Stomach smooth muscle (tissue), 2 donors: Measurements from ENCODE around the gene CDC42EP5.
"Not testable (repeated sequence)": the region's sequence is repeated elsewhere in the genome, so short reads cannot be mapped to it uniquely, and the experiment has no call there.

Experiments
- H3K27ac ChIP-seq: one replicate; pipeline ENCODE4 v1.7.0; 2013; ENCODE audit warnings: mild to moderate bottlenecking, low read length, inconsistent platforms
- H3K27me3 ChIP-seq, 2 donors: one replicate each; pipeline ENCODE4 v1.7.0; 2013; ENCODE audit warnings: low read length in 2 of 2; ENCODE audit not compliant: insufficient read depth in 2 of 2, control insufficient read depth in 1 of 2
- H3K36me3 ChIP-seq, 2 donors: one replicate each; pipeline ENCODE4 v1.7.0; 2013; ENCODE audit warnings: low read length in 2 of 2; ENCODE audit not compliant: control insufficient read depth in 2 of 2, insufficient read depth in 2 of 2
- H3K4me1 ChIP-seq: one replicate; pipeline ENCODE4 v1.7.0; 2013; ENCODE audit warnings: low read length; ENCODE audit not compliant: control insufficient read depth, insufficient read depth
- H3K4me3 ChIP-seq, 2 donors: one replicate each; pipeline ENCODE4 v1.7.0; 2013; ENCODE audit warnings: low read length in 2 of 2
- H3K9ac ChIP-seq, 2 donors: one replicate each; pipeline ENCODE4 v1.7.0; 2013; ENCODE audit warnings: low read length in 2 of 2, mild to moderate bottlenecking in 1 of 2
- H3K9me3 ChIP-seq, 2 donors: one replicate each; pipeline ENCODE4 v1.7.0; 2013; ENCODE audit warnings: low read length in 2 of 2; ENCODE audit not compliant: control insufficient read depth in 2 of 2
- donor health status: healthy.
- donor health status: Pancreatic carcinoma.

CDC42EP5 gene

GRCh38 chr19:54470991-54471782 lies 1.9 kb downstream of the CDC42EP5 start:
- Histone ChIP-seq H3K4me1 (peaks cover 8% of the 10 kb centered on the region), H3K9me3 (no peaks in the 10 kb centered on the region), H3K27ac (no peak overlapping the region), H3K4me3 (peak overlapping the region in 1 of 2 donors; percentile 66), H3K36me3 (no peaks in the 10 kb centered on the region), H3K27me3 (peaks cover 21 to 26% of the 10 kb centered on the region in 2 donors), H3K9ac (peak overlapping the region; percentile 29 to 38)

- Histone ChIP-seq H3K27ac (no peak overlapping the region), H3K27me3 (peaks cover 21 to 26% of the 10 kb centered on the region in 2 donors), H3K4me3 (peak overlapping the region in 1 of 2 donors; percentile 66), H3K4me1 (peaks cover 8% of the 10 kb centered on the region), H3K9me3 (no peaks in the 10 kb centered on the region), H3K36me3 (no peaks in the 10 kb centered on the region), H3K9ac (no peak overlapping the region)
These were observed 2.7 kb downstream of the CDC42EP5 start for GRCh38 chr19:54470276-54470887.

GRCh38 chr19:54469496-54469934 lies 3.6 kb downstream of the CDC42EP5 start:
- H3K36me3 ChIP-seq, result no peaks in the 10 kb centered on the region
- H3K4me1 ChIP-seq, result peaks cover 14% of the 10 kb centered on the region
- no peak overlapping the region for H3K4me3 ChIP-seq
- no peak overlapping the region for H3K9ac ChIP-seq
- peaks cover 19 to 24% of the 10 kb centered on the region in 2 donors for H3K27me3 ChIP-seq
- H3K27ac ChIP-seq, result no peak overlapping the region
- H3K9me3 ChIP-seq, result no peaks in the 10 kb centered on the region

- not testable (repeated sequence) for H3K9me3 ChIP-seq, H3K4me3 ChIP-seq, H3K36me3 ChIP-seq, H3K9ac ChIP-seq, H3K27ac ChIP-seq
- Histone ChIP-seq H3K27me3 (peaks cover 9 to 10% of the 10 kb centered on the region in 2 donors), H3K4me1 (peaks cover 41% of the 10 kb centered on the region)
These were observed 7.0 kb downstream of the CDC42EP5 start for GRCh38 chr19:54466110-54466480.

- H3K9me3 ChIP-seq, result no peaks in the 10 kb centered on the region
- no peak overlapping the region for H3K27ac ChIP-seq
- H3K4me3 ChIP-seq, result no peak overlapping the region
- peaks cover 37% of the 10 kb centered on the region for H3K4me1 ChIP-seq
- H3K27me3 ChIP-seq, result peaks cover 5 to 6% of the 10 kb centered on the region in 2 donors
- peaks cover 0 to 9% of the 10 kb centered on the region in 2 donors for H3K36me3 ChIP-seq
- H3K9ac ChIP-seq, result no peak overlapping the region
These were observed 7.5 kb downstream of the CDC42EP5 start for GRCh38 chr19:54465426-54466109.

GRCh38 chr19:54464630-54465425 lies 8.3 kb downstream of the CDC42EP5 start:
- peak overlapping the region in 1 of 2 donors; percentile 26 for H3K9ac ChIP-seq
- peaks cover 0 to 12% of the 10 kb centered on the region in 2 donors for H3K36me3 ChIP-seq
- peaks cover 3 to 4% of the 10 kb centered on the region in 2 donors for H3K27me3 ChIP-seq
- peak overlapping the region; percentile 78 for H3K27ac ChIP-seq
- peak overlapping the region; percentile 75 for H3K4me3 ChIP-seq
- H3K4me1 ChIP-seq, result peaks cover 37% of the 10 kb centered on the region
- H3K9me3 ChIP-seq, result no peaks in the 10 kb centered on the region

- Histone ChIP-seq H3K36me3 (peaks cover 6 to 17% of the 10 kb centered on the region in 2 donors), H3K4me1 (peaks cover 43% of the 10 kb centered on the region), H3K27ac (peak overlapping the region; percentile 78), H3K9me3 (no peaks in the 10 kb centered on the region), H3K9ac (peak overlapping the region in 1 of 2 donors; percentile 26), H3K27me3 (no peaks in the 10 kb centered on the region), H3K4me3 (peak overlapping the region; percentile 75)
These were observed 9.0 kb downstream of the CDC42EP5 start for GRCh38 chr19:54464044-54464629.

GRCh38 chr19:54463531-54464043 lies 9.5 kb downstream of the CDC42EP5 start, which contains the start of gene LENG9:
Gene LENG9 (minus strand): TSS chr19:54463778. CDS start chr19:54463526, 252 bp downstream.
- Histone ChIP-seq H3K9me3 (no peaks in the 10 kb centered on the region), H3K36me3 (peaks cover 12 to 22% of the 10 kb centered on the region in 2 donors), H3K4me3 (peak within 1 kb of the TSS; percentile 75), H3K27me3 (no peaks in the 10 kb centered on the region), H3K27ac (peak within 1 kb of the TSS; percentile 78), H3K4me1 (peaks cover 44% of the 10 kb centered on the region), H3K9ac (peak within 1 kb of the TSS; percentile 69 to 76)

GRCh38 chr19:54462655-54463530 lies 10.2 kb downstream of the CDC42EP5 start:
- peaks cover 44% of the 10 kb centered on the region for H3K4me1 ChIP-seq
- peak overlapping the region; percentile 75 for H3K4me3 ChIP-seq
- peak overlapping the region; percentile 69 to 76 for H3K9ac ChIP-seq
- H3K36me3 ChIP-seq, result peaks cover 19 to 29% of the 10 kb centered on the region in 2 donors
- H3K27ac ChIP-seq, result peak overlapping the region; percentile 78
- H3K27me3 ChIP-seq, result no peaks in the 10 kb centered on the region
- H3K9me3 ChIP-seq, result no peaks in the 10 kb centered on the region
